Measurements from ENCODE around the gene ARHGAP24.
"Not testable (repeated sequence)": the region's sequence is repeated elsewhere in the genome, so short reads cannot be mapped to it uniquely, and the experiment has no call there.

Gene ARHGAP24

DNA sequence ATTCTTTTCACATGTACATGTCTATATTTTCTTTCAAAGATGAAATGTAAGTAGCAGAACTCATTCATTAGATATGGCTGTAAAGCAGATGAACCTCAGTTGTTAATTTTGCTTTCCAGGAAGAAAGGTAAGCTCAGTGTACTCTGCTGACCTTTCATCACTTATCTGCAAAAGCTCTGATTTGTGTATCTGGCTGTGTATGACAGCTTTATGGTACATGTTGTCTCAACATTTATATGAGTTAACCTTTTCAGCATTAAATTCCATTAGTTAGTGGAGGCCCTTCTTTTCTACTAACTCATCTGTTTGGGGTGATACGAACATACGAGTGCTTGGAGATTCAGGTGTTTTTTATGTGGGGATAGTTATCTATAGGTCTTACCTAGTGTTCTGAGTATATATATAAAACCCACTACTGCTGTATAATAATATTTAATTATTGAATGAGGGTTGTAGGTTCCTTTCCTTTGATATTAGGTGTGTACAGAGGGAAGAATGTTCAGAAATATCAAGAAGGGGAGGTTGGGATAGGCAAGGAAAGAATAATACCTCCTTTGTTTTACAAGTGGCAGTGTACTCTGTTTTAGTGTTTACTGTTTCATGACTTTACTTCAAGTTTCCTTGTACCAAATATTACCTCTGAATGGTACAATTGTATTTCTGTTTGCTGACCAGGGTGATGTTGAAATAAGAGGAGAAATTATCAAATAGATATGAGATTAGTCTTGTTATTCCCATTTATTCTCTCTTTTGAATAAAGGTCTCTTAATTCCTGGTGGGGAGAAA, 395.5 kb downstream of the ARHGAP24 start:
- no peak for DNase-seq

DNA sequence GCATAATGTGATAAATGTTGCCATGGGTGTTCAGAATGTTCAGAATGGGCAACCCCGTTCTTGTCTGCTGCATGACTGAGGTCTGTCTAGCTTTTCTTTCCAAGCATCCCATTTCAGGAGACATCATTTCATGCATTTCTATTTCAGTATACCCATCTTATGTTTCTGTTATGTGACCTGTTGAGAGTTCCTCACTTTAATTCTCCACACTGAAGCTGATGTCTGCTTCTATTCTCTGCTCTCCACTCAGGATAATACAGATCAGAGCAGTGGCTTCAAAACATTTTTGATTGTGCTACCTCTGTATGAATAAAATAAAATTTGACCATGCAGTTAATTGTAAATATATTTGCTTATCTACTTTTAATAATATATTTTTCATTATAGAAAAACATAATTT, 398.6 kb downstream of the ARHGAP24 start:
- no peak for DNase-seq

DNA sequence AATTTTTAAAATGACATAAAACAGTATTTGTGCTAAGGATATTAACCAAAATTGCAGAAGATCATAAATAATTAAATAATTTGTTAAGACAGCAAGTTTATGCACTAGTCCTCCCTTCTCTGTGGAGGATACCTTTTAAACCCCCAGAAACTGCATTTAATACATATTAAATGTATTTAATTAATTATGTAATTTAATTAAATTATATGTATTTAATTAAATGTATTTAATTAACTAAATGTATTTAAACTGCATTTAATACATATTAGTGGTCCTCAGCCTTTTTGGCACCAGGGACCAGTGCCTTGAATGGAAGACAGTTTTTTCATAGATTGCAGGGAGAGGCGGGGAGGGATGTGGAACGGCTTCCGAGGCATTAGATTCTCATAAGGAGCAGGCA, 404.6 kb downstream of the ARHGAP24 start:
- DNase-seq = no peak

DNA sequence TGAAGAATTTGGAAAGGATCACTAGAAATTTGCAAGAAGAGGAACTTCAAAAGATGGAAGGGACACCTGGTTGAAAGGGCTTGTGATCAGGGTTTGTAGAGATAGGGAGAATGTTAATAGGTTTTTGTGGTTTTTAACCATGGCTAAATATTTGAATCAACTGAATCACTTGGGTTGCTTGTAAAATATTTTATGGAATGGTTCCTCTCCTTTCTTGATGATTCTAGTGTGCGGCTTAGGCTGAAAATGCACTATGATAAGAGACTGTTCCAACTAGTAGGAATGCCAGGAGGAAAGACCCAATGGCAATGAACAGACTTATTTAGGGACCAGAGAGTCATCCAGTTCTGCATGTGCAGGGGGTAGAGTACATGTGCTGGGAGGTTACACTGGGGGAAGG, 408.2 kb downstream of the ARHGAP24 start:
- no peak for DNase-seq

DNA sequence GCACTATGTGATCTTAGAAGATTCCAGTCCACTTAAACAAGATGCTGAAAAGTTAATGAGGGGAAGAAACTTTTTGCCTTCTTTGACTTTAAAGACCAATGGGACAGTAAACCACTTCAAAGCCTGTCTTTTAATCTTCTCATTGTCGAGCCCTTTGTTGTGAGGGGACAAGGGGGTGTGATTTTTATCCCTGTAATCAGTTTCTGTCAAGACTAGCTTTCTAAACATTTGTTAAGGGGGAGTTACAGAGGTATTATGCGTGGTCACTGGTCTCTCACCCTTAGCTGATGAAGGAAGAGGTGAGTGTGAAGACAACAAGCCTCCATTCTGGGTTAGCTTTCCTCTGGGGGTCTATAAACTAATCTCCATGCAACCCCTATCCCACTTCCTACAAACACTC, 409.3 kb downstream of the ARHGAP24 start:
- no peak for DNase-seq

DNA sequence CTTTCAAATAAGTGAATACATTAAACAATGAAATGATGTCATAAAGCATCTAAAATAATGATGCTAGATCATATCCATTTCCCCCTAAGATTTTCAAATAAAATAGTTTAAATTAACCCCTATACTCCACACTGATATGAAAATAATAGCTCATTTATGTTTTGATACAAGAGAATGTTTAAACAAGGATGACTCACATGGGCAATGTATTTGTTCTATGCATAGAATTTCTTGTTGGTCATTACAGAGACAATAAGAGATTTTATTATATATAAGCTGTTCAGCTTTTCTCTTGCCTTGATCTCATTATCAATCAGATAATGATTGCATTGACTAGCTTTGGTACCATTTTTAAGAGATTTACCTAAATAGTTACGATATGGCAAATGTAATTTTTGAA, 411.7 kb downstream of the ARHGAP24 start:
- DNase-seq = no peak

DNA sequence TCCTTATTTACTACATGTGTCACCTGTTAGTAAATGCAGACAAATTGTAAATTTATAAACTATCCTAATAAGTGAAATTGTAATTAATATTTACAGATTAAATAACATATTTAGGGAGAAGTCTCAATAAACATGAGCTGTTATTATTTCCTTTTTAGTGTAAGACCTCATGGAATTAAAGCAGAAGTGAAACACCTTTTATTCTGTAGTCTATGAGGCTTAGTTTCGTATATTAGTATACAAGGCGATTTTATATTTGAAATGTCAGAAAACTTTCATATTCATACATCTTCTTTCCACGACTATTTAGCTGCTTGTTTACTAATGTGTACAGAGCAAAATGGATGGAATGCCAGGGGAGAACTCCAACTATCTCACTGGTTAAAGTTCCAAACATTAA, 414.4 kb downstream of the ARHGAP24 start:
- no peak for DNase-seq

DNA sequence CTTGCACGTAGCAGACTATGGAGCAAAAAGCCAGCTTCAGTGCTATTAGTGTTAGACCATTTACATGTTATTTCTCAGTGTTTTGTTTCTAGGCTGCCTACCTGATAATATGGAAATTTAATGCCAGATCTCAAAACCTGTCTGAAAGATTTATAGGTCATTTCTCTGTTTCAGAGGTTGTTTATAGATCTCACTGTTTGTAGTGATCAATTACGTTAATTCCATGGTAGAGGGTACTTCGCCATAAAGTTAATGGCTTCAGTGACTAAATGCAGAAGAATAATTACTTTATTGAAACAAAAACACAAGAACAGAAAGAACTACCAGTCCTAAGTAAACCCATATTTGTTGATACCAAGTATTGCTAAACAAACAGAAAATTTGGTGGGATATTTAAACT, 420.8 kb downstream of the ARHGAP24 start:
- DNase-seq = no peak

DNA sequence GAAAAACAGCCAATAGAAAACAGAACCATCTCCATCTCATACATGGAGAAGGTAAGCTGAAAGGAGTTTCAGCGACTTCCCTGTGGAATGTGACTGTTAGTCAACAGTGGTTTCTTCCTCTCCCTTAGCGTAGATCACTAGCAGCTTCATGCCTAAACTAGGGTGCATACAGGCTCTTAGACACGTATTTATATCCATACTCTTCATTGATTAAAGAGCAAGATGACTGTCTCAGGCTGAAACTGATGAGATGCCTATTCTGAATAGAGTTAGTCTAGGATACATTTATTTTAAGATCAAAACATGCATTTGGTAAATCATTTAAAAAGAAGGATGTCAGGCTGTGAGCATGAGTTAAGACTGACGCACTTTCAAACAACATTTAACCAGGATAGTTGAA, 423.3 kb downstream of the ARHGAP24 start:
- no peak for DNase-seq

DNA sequence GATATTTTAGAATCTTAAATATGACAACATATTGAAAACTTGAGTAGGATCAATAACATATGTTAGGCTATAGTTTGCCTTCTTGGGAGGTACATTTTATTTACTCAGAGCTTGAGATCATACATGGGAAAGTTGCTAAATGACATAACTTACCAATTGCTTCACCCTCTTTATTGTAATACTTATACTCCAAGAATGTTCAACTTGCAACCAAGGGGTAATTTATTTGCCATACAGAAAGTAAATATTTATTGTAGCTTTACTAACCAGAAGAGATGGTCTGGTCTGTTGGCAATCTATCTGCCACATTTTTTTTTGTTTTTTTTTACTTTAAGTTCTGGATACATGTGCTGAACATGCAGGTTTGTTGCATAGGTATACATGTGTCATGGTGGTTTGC, 426.6 kb downstream of the ARHGAP24 start:
- DNase-seq = no peak

DNA sequence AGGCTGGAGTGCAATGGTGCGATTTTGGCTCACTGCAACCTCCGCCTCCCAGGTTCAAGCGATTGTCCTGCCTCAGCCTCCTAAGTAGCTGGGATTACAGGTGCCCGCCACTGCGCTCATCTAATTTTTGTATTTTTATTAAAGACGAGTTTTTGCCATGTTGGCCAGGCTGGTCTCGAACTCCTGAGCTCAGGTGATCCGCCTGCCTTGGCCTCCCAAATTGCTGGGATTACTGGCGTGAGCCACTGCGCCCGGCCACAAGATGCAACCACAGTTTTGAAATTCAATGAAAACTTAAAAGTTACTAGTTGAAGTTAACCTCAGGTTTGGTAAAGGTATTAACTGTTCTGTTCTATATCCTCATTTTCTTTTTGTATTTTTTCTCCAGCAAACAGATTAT, 427.7 kb downstream of the ARHGAP24 start:
- DNase-seq = not testable (repeated sequence)

DNA sequence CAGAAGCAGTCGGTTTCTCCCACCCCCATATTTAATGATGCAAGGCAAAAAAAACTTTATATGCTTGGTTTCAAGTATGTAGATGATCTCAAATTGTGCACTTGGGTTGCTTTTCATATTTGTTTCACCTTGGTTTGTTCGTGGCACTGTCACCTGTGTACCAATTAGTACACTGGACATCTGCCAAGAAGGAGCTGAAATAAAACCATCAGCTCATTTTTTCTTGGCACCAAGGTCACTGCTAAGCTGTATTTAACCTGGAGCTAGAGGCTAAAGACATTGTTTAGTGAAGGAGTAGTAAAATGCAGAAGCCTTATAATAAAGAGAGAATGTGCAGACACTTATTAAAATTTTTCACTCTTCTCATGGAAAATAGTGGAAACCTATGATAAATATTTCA, 430.8 kb downstream of the ARHGAP24 start:
- peak; percentile 51 for DNase-seq

DNA sequence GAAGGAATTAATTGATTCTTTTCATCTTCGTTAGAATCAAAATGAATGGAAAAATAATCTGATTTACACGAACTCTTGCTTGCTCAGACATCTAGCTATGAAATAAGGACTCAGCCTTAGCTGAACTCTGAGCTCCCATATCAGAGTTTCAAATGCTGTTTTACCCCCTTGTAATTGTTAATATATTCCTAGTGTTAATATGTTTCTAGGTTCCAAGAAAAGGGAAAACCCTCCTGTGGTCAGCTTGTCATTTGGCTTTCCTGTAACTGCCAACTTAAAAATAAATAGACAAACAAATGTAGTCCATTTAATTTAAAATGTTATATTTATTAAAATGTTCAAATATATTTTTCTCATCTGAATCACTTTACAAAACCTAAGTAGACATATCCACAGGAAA, 432.1 kb downstream of the ARHGAP24 start:
- DNase-seq = no peak

DNA sequence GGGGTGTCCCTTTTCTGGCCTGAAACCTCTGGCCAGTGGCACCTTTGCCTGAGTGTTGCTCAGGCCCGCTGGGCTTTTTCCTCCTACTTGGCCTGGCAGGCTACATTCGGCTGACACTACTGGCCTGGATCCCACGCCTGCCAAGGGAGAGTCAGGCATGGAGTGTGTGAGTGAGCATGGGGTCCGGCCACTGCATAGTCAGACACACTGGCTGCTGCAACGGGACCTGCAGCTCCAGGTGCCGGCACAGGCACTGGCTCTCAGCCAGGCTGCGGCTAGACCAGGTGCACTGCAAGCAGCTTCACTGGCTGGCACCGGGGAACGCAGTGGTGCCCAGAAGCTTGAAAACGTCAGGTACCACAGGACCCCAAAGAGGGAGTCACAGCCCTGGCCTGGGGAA, 434.9 kb downstream of the ARHGAP24 start:
- DNase-seq = no peak

DNA sequence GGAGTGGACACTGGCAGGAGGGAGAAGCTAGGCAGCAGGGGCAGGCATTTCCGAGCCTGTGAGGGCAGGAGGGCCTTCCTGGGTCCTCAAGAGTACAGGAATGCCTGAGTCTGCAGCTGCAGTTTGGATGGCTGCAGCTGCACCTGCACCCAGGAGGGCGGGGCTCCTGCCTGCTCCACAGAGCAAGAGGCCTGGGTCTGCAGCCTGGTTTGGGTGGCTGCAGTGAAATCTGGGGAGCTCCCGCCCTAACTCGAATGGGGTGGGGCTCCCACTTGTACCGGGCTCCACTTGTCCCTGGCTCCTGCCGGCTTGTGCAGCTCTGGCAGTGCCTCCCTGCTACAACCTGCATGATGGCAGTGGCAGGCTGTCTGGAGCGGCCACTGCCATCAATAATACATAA, 436.0 kb downstream of the ARHGAP24 start:
- no peak for DNase-seq

DNA sequence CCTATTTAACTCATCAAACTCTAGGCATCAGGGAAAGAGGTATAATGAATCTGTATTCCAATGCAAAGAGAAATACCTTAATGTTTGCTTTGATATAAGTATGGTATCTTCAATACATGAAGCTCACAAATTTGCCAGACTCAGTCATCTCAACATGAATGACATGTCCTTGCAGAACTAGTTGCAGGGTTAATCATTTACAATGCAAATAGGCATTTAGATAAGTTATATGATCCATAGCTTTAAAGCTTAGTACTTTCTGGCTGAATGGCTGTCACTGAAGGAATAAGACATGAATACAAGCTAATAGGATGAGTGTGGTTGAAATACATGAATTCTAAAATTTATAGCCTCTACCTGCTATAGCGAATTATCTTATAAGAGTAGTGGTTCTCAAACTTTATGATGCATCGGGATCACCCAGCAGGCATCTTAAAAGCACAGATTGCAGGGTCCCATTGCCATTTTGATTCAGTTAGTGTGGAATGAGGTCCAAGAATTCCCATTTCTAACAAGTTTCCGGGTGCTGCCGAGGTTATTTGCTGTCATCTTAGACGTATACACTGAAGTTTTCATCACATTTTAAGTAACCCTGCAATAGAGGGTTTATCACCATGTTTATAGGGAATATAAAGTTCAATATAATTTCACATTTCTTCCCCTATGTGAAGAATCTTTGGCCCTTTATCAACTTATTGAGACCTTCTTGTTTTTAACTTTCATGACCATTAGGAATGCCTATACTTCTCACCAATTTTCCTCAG, 439.2 kb downstream of the ARHGAP24 start:
- DNase-seq = no peak

DNA sequence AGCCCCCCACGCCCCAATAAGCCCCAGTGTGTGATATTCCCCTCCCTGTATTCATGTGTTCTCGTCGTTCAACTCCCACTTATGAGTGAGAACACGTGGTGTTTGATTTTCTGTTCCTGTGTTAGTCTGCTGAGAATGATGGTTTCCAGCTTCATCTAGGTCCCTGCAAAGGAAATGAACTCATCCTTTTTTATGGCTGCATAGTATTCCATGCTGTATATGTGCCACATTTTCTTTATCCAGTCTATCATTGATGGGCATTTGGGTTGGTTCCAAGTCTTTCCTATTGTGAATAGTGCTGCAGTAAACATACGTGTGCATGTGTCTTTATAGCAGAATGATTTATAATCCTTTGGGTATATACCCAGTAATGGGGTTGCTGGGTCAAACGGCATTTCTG, 440.6 kb downstream of the ARHGAP24 start:
- not testable (repeated sequence) for DNase-seq

DNA sequence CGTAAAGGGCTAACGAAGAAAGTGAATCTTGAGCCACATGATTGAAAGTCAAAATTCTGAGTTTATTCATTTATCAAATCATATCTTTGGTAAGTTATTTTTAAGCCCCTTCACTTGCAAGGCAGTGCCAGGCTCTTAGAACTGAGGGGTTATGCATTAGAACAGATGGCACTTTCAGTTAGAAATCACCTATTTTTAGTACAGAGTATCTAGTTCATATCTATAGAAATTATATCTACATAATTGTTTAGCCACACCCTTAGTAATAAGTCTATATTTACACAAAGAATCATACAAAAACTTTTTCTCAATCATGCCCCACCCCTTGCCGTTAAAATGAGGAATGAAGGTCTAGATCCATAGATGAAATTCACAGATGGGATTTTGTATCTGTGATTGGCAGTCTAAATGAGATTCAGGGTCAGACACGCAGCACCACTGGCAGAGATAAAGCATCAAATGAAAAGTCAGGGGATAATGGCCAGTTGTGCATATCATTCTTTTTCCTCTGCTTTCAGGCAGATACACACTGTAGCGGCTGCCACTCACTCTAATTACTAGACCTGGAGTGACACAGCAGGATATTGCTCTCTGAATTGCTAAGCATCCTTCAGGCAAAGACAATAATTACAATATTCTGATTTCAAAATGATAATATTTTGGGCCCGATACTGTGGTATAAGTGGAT, 444.4 kb downstream of the ARHGAP24 start:
- DNase-seq = no peak

DNA sequence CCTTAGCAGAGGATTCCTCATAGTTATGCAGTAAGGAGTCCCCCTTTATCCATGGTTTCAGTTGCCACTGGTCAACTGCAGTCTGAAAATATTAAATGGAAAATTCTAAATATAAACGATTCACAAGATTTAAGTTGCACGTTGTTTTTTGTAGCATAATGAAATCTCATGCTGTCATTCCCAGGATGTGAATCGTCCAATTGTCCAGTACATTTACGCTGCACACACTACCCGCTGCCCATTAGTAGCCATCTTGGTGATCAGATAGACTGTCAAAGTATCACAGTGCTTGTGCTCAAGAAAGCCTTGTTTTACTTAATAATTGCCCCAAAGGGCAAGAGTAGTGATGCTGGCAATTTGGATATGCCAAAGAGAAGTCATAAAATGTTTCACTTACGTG, 450.1 kb downstream of the ARHGAP24 start:
- no peak for DNase-seq

DNA sequence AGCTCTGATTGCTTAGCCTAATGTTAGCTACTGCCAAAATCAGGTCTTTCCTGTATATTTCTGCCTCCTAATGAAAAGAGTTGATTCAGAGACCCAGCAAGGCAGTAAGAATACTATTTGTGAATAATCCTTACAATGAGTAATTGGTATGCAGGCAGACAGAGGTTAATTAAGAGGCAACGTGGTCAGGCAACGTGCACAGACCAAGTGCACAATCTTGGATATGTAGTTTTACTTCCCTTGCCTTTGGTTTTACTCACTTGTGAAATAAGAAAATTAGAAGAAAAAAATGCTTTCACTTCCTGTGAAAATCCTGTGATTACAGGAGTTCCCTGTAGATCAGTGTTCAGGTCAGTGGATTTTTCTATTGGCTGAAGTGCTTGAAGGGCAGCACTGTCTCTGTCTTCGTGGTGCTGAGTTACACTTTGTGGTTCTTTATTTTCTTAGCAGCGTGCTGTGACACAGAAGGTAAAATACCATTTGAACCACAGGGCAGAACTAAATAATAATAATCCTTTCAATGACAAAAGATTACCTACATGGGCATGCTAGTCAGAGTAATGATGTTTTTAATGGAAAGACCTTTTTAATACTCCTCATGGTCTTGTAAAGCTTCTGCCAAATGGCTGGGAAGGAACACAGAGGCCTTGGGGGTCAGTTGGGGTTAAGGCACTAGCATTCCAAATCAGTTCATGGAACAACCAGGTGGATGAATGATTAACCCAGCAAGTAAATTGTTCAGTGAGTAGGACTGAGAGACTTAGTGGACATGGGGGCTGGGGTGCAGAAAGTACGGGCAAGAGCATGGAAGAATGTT, 454.0 kb downstream of the ARHGAP24 start:
- no peak for DNase-seq

DNA sequence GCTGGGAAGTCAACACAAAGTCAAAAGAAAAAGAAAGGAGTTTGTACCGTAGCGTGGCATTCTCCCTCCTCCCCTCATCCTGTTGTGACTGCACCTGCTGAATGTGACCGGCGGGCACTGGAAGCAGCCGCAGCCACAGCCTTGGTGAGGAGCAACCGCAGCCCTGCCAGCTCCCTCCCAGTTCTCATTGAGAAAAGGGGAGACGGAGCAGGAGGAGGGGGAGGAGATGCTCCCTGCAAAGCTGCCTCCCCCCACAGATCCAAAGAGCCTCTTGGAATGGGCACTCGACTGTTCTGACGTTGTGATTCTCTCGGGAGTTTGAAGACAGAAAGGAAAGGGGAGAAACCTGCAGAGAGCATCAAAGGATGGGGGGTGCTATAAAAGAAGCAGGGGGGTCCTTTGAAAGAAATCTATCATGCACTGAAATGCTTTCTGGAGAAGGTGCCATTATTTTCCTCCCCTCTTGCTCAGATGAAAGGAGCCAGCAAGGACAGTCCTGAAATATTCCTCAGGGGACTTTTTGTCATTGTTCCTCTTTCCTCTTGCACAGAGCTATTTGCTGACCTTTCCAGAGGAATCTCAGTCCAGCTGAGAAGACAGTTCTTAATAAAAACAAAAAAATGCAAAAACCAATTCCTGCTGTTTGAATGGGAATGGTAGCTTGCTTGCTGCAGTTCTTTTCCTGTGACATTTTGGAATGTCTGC, 455.2 kb downstream of the ARHGAP24 start:
- DNase-seq = peak; percentile 16

Data from DMS153 (cell line).